Hematopoietic multipotent progenitor cell treated with erythropoietin and hydrocortisone succinate and interleukin-3 and kit ligand, for 15 days (in vitro differentiated cells): ENCODE measurements around the gene SPECC1L.

ENCODE experiments used
- DNase-seq: peaks from one replicate; pipeline ENCODE4 v3.0.0-alpha.2; 2015; ENCODE audit warnings: low spot score

SPECC1L gene

GRCh38 chr22:24417200-24417599 lies 146.6 kb downstream of the SPECC1L start:
- no peak for DNase-seq

DNA sequence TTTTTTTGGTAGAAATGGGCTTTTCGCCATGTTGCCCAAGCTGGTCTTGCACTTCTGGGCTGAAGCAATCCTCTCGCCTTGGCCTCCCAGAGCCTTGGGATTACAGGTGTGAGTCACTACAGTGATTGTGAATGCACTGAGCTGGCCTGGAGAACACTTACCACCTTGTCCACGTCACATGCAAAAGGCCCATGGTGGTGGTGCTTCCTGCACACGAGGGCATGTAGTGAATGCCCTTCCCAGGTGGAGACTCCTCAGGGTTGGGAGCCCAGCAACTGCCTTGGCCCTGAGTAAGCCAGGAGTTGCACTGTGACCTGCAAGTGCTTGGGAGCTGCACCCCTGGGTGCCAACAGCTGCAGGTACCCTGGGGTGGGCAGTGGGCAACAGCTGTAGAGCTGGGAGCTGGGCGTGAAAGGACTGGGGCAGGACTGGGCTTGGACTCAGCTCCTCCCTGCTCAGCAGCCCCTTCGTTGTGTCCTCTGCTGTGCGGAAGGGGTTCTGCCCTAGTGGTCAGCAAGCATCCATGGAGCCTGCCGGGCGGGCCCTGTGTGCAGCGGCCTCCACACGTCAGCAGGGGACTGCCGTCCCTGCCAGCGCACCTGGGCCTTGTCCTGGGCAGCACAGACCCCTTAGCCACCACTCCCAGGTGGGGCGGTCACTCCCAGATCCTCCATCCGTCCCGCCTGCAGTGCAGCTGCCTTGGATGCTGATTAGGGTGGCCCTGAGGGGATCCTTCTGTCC lies 147.4 kb downstream of the SPECC1L start:
- no peak for DNase-seq

GRCh38 chr22:24418786-24419474 lies 148.3 kb downstream of the SPECC1L start:
- DNase-seq = no peak

- DNase-seq = no peak
These were observed 148.8 kb downstream of the SPECC1L start for GRCh38 chr22:24419475-24419850.

GRCh38 chr22:24420072-24420976 lies 149.7 kb downstream of the SPECC1L start:
- no peak for DNase-seq

DNA sequence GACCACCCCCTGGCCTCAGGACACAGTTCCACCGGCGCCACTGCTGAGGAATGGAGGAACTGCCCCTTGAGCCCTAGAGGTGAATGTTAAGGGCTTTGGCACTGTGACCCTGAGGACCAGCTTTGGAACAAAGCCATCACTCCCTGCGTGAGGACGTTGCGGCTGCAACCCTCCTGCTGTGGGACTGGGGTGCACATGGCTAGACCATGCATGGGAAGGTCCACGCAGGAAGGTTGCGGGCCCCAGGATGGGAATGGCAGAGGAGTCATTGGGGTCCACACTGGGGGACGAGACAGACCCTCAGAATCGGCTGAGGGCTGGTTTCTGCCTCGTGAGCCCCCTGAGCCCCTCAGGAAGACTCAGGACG lies 150.3 kb downstream of the SPECC1L start:
- no peak for DNase-seq

DNA sequence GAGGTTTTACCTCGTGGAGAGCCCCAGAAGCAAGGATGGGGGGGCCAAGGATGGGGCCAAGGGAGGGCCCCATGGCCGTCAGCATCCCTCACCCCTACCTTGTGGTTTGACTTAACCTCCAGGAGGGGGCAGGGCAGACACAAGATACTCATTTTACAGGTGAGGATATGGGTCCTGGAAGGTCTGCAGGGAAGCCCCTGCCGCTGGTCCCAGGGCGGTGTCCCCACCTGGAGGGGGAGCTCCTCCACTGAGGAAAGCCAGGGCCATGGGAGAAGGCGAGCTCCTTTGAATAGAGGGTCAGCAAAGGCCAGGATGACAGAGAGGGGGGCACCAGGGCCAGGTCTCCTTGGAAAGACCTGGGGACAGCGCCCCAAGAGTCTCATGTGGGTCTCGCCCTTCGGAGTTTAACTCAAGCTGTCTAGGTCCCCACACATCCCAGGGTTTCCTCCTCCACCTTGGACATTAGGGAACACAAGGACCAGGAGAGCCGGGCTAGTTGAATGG lies 150.8 kb downstream of the SPECC1L start:
- DNase-seq = no peak

DNA sequence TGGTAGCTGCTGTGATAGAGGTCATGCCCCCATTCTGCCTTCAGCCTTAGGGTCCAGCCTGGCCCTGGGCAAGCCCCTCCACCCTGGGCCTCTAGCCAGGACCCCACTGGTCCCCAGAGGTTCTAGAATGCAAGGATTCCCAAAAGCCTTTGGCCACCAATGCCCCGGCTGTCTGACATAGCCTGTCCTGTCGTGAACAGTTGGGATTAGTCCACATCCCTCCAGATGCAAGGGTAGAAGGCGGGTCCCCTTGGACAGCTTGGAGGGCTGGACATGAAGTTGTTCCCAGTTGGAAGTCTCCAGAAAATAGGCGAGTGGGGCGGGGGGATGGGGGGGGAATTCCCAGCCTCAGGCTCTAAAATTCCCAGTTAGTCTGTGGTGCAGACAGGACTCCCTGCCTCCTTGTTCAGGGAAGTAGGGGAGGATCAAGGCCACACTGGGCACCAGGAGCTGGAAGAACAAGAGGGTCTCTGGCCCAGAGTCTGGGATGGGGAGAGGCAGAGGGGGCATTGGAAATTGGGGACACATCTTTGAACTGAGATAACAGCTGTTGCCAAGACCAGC lies 151.6 kb downstream of the SPECC1L start:
- no peak for DNase-seq

DNA sequence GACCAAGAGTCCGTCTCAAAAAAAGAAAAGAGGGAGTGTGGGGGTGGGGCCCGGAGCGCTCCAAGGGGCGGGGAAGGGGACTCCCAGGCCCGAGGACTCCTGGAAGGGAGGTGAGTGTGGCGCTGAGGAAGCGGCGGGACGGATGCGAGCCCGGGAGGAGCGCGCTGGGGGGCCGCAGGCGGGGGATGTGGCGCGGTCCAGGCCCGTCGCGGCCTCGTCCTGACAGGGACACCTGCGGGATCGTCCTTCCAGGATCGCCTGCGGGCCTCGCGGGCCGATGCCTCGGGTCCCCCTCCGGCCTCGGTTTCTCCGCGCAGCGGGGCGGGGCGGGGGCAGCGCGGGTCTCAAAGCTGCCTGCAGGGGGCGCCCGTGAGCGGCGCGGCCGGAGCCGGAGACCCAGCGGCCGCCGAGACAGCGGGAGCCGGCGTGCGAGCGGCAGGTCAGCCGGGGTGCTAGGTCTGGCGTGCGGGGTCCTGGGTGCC lies 152.9 kb downstream of the SPECC1L start:
- DNase-seq = peak; percentile 51

DNA sequence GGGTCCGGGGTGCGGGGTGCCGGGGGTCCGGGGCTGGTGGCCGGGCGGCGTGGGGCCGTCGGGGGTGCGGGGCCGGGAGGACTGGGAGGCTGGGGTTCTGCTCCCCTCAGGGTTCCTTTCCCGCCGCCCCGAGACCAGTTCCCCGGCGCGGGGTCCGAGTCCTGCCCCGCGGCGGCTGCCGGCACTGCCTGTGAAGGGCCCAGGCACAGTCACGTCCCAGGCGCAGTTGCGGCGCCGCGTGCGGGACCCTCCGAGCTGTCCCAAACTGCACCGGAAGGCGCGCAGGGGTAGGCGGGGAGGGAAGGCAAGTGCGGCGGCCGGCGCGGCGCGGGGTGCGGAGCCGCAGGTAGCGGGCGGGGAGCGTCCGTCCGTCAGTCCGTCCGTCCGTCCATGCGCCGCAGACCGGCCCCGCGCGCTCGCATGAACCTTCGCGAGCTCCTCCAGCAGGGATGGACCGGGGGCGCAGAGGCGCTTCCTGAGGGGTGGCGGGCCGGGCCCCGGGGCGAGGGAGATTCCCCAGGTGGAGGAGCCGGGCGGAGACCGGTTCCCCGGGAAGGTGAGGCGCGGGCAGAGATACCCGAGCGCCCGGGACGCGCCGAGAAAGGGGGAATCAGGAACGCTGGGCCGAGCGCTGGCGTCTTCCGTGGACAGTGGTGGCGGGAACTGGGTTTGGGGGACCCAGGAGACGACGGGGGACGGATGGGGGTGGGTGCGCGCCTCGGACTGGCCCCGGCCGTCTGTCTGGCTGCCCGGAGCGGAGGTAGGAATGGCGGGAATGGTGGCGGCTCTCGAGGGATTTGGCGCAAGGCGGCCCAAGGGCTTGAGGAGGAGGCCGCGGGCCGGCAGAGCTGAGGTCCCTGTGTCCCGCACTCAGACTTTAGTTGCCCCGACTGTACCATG lies 153.6 kb downstream of the SPECC1L start:
- no peak for DNase-seq

GRCh38 chr22:24424901-24425775 lies 154.5 kb downstream of the SPECC1L start:
- DNase-seq = no peak

DNA sequence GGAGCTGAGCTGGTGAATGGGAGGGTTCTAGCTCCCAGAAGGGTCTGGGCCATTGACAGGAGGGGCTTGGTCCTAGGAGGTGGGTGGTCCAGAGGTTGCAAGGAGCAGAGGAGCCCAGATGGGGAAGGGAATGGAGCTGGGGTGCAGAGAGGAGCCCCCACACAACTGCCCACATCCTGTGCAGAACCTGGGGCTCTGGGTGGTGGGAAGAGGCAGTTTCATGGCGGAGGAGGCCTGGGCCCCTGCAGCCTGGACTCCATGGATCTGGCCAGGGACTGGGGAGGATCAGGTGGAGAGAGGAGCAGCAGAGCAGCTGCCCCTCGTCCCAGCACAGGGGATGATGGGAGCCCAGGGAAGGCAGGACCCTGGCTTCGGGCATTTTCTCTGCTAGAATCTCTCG lies 155.8 kb downstream of the SPECC1L start:
- no peak for DNase-seq

GRCh38 chr22:24426851-24427499 lies 156.3 kb downstream of the SPECC1L start:
- no peak for DNase-seq

GRCh38 chr22:24427500-24428164 lies 157.0 kb downstream of the SPECC1L start, which contains the start of gene ADORA2A:
ADORA2A (plus strand) TSS chr22:24427599; CDS start chr22:24433405, 5,806 bp downstream.
- no peak for DNase-seq

DNA sequence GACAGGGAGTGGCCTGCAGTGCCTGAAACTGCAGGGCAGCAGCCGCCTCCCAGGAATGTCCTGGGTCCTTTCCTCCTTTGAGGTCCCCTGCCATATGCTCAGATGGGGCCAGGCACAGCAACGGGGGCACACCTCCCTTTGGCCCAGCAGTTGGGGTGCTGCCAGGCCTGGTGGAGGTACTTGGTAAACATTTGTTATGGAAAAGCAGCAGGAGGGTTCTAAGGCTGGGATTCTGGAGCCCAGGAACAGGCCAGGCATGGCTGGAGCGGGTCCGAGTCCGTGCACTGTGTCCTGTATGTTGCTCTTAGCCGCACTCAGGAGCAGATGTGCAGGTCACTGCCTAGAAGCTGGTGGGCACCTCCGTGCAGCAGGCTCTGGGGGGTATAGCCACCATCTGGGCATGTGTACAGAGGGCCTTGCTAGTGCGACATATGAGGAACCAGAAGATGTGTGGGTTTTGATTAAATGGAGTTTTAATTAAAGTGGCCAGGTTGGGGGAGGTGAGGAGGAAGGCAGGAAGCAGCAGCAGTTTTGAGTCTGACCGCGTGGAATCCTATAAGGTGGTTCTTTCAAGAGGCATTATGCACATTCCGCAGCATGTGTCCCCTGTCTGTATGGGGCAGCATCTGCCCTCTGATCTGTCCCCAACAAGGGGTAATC lies 158.2 kb downstream of the SPECC1L start:
- no peak for DNase-seq

GRCh38 chr22:24429411-24430365 lies 159.1 kb downstream of the SPECC1L start:
- no peak for DNase-seq
